PC-9 (cell line): Measurements from ENCODE around the gene TDRD5. TPM values are rescaled to one million over a fixed set of nuclear protein-coding genes. Genes with fewer than 3 reads are reported as not detected.
A peak's percentile ranks its signal among the peaks of the same experiment; 100 is the strongest.

Source experiments
- BruUV-seq: library from RNA; stranded (reverse); fragments of 400-500 nt; replicated peaks from 2 replicates; lab custom pipeline; 2021; lab: Mats Ljungman, UMichigan
- CTCF ChIA-PET: fragments of 300-600 bp; sonication (Branson Sonifier 250); formaldehyde crosslinking; loops from one replicate; lab custom pipeline; 2022; ENCODE audit warnings: antibody characterized with exemption; lab: Charles Lee
- POLR2A ChIA-PET: fragments of 300-600 bp; sonication (Branson Sonifier 250); formaldehyde crosslinking; loops from one replicate; lab custom pipeline; 2022; ENCODE audit warnings: antibody characterized with exemption; ENCODE audit not compliant: unreplicated experiment; lab: Charles Lee
- DNase-seq, 2 experiments: peaks; one replicate each; pipeline versions ENCODE4 v3.0.0 to v3.0.0-alpha.2; 2015 to 2022; ENCODE audit warnings: mixed read lengths in 1 of 2
- H2AFZ ChIP-seq: fragments of 200-600 bp; sonication (generic); 2 replicates; pipeline ENCODE4 v1.8.1; 2017; ENCODE audit warnings: antibody characterized with exemption
- H3F3A ChIP-seq: fragments of 200-600 bp; sonication (generic); 2 replicates; pipeline ENCODE4 v1.8.1; 2017; ENCODE audit warnings: antibody characterized with exemption, mild to moderate bottlenecking, low read depth; ENCODE audit not compliant: insufficient read depth
- H3K27ac ChIP-seq: fragments of 200-600 bp; sonication (generic); 2 replicates; pipeline ENCODE4 v1.6.1; 2016; ENCODE audit warnings: mixed run types
- H3K27me3 ChIP-seq: fragments of 200-600 bp; sonication (generic); 2 replicates; pipeline ENCODE4 v1.6.1; 2016; ENCODE audit warnings: low read depth, mixed run types; ENCODE audit not compliant: insufficient read depth
- H3K36me3 ChIP-seq: fragments of 200-600 bp; sonication (generic); 2 replicates; pipeline ENCODE4 v1.6.1; 2016; ENCODE audit warnings: low read depth, mixed run types
- H3K4me1 ChIP-seq: fragments of 200-600 bp; sonication (generic); replicated peaks from 2 replicates; pipeline ENCODE4 v1.6.1; 2016; ENCODE audit warnings: mixed run types; ENCODE audit not compliant: insufficient read depth
- H3K4me2 ChIP-seq: fragments of 200-600 bp; sonication (generic); 2 replicates; pipeline ENCODE4 v1.6.1; 2017; ENCODE audit warnings: mixed run types
- H3K4me3 ChIP-seq: fragments of 200-600 bp; sonication (generic); 2 replicates; pipeline ENCODE4 v1.6.1; 2016; ENCODE audit warnings: mixed run types
- H3K79me2 ChIP-seq: fragments of 200-600 bp; sonication (generic); 2 replicates; pipeline ENCODE4 v1.6.1; 2017; ENCODE audit warnings: low read depth, mixed run types
- H3K9me2 ChIP-seq: fragments of 200-600 bp; sonication (generic); 2 replicates; pipeline ENCODE4 v1.8.1; 2017; ENCODE audit warnings: mild to moderate bottlenecking; ENCODE audit not compliant: insufficient read depth
- H3K9me3 ChIP-seq: fragments of 200-600 bp; sonication (generic); 2 replicates; pipeline ENCODE4 v1.8.1; 2016; ENCODE audit warnings: low read depth; ENCODE audit not compliant: insufficient read depth
- H4K20me1 ChIP-seq: fragments of 200-600 bp; sonication (generic); 2 replicates; pipeline ENCODE4 v1.8.1; 2017; ENCODE audit not compliant: insufficient read depth
- CTCF ChIP-seq: fragments of 200-600 bp; sonication (generic); conservative IDR thresholded peaks from 2 replicates; pipeline ENCODE4 v1.6.1; 2017; ENCODE audit warnings: mixed run types, antibody characterized with exemption, mild to moderate bottlenecking, moderate library complexity
- EZH2 ChIP-seq: fragments of 200-600 bp; sonication (generic); IDR thresholded peaks from 2 replicates; pipeline ENCODE4 v1.8.0; 2017; ENCODE audit warnings: antibody characterized with exemption, low read depth
- intact Hi-C: fragments of 100-400 bp; cut with micrococcal nuclease; formaldehyde crosslinking; loops from one replicate; pipeline ENCODE4 v1.10.0; 2022; ENCODE audit not compliant: unreplicated experiment
- total RNA-seq: library from RNA; stranded (reverse); gene quantifications from 2 replicates; pipeline ENCODE4 v1.2.3, GENCODE V29; 2021

TDRD5 gene
- total RNA-seq, 1 experiment from 2014 or later = not detected

GRCh38 chr1:179547021-179547535, 44.6 kb upstream of the TDRD5 start:
- TF ChIP-seq EZH2 (no peak), CTCF (no peak)
- POLR2A ChIA-PET = no interaction called here
- no peaks in the 10 kb centered on the region for H4K20me1 ChIP-seq
- H3K36me3 ChIP-seq = no peaks in the 10 kb centered on the region
- no peaks in the 10 kb centered on the region for H3K79me2 ChIP-seq
- CTCF ChIA-PET = interaction anchor here (0.6 kb wide), 2 partner anchors 36 to 477 kb away, joined by 10 to 12 read pairs; no protein-coding TSS in a partner anchor
- H3F3A ChIP-seq = peaks cover 9% of the 10 kb centered on the region; the same call in 1 of the 2 replicates
- H3K27ac ChIP-seq = no peak overlapping the region
- intact Hi-C loops = no loop called here
- H3K9me2 ChIP-seq = no peaks in the 10 kb centered on the region
- H3K4me2 ChIP-seq = no peak overlapping the region
- H3K4me3 ChIP-seq = no peak overlapping the region
- H3K9me3 ChIP-seq = no peaks in the 10 kb centered on the region
- H3K4me1 ChIP-seq = peaks cover 24% of the 10 kb centered on the region
- no peak overlapping the region; the same call in 1 of the 2 replicates for H2AFZ ChIP-seq
- no peaks in the 10 kb centered on the region for H3K27me3 ChIP-seq
- no TSS peak for BruUV-seq
- no peak for DNase-seq

- BruUV-seq = no TSS peak
- Histone ChIP-seq H3K79me2 (no peaks in the 10 kb centered on the region), H3F3A (peaks cover 9% of the 10 kb centered on the region; the same call in 1 of the 2 replicates), H3K9me2 (no peaks in the 10 kb centered on the region), H2AFZ (no peak overlapping the region), H3K27me3 (no peaks in the 10 kb centered on the region), H3K9me3 (no peaks in the 10 kb centered on the region), H3K27ac (no peak overlapping the region), H4K20me1 (no peaks in the 10 kb centered on the region), H3K36me3 (no peaks in the 10 kb centered on the region), H3K4me3 (no peak overlapping the region), H3K4me1 (peaks cover 24% of the 10 kb centered on the region), H3K4me2 (no peak overlapping the region)
- no peak for TF ChIP-seq CTCF
- intact Hi-C loops = no loop called here
- CTCF ChIA-PET = interaction anchor here (0.8 kb wide), 1 partner anchor 1609 kb away, joined by 3 read pairs; no protein-coding TSS in a partner anchor
- POLR2A ChIA-PET = no interaction called here
- DNase-seq = peak in 1 of 2 experiments; percentile 51
These were observed 42.8 kb upstream of the TDRD5 start for GRCh38 chr1:179548666-179549367.

GRCh38 chr1:179549368-179549700, 42.3 kb upstream of the TDRD5 start:
- no peaks in the 10 kb centered on the region for H3K9me2 ChIP-seq
- TF ChIP-seq EZH2 (no peak), CTCF (no peak)
- no peak overlapping the region for H2AFZ ChIP-seq
- H3F3A ChIP-seq = peaks cover 9% of the 10 kb centered on the region; the same call in 1 of the 2 replicates
- DNase-seq = no peak
- no peak overlapping the region for H3K27ac ChIP-seq
- POLR2A ChIA-PET = no interaction called here
- no peaks in the 10 kb centered on the region for H3K9me3 ChIP-seq
- CTCF ChIA-PET = interaction anchor here (0.8 kb wide), 1 partner anchor 1610 kb away, joined by 3 read pairs; no protein-coding TSS in a partner anchor
- H3K79me2 ChIP-seq = no peaks in the 10 kb centered on the region
- BruUV-seq = no TSS peak
- intact Hi-C loops = no loop called here
- no peak overlapping the region for H3K4me2 ChIP-seq
- H3K4me1 ChIP-seq = peaks cover 24% of the 10 kb centered on the region
- H4K20me1 ChIP-seq = no peaks in the 10 kb centered on the region
- H3K27me3 ChIP-seq = no peaks in the 10 kb centered on the region
- H3K36me3 ChIP-seq = no peaks in the 10 kb centered on the region
- H3K4me3 ChIP-seq = no peak overlapping the region
